SK-N-SH (cell line): ENCODE results near the gene ARFGEF2.

Experiments
- EP300 ChIP-seq, 2 experiments: IDR thresholded peaks; 2 replicates each; pipeline versions ENCODE4 v1.4.0 to v1.6.1; 2012; ENCODE audit warnings: borderline replicate concordance in 1 of 2, low read depth in 1 of 2, low read length in 1 of 2
- FOSL2 ChIP-seq: IDR thresholded peaks from 2 replicates; pipeline ENCODE4 v1.4.0; 2012; ENCODE audit warnings: low read depth, mild to moderate bottlenecking, moderate library complexity, borderline replicate concordance
- TF ChIP-seq, protein P1 (sequence below): IDR thresholded peaks from 2 replicates; pipeline ENCODE4; 2012
- TF ChIP-seq, protein P2 (sequence below): fragments of 200-600 bp; sonication (generic); IDR thresholded peaks from 2 replicates; pipeline ENCODE4 v1.6.1; 2017; ENCODE audit warnings: antibody characterized with exemption, mild to moderate bottlenecking, moderate library complexity

DNA sequence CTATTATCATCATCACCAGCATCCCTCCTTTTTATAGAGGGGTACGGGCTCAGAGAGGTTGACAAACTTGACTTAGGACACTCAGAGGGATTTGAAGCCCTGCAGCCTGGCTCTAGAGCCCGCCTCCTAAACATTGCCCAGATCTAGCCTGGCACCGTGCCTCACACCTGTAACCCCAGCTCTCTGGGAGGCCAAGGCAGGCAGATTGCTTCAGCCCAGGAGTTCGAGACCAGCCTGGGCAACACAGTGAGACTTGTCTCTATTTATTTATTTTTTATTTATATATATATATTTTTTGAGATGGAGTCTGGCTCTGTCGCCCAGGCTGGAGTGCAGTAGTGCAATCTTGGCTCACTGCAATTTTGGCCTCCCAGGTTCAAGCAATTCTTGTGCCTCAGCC, 118.3 kb downstream of the ARFGEF2 start:
- TF ChIP-seq EP300 (IDR thresholded peaks at IDR 0.05; ENCODE audit: borderline replicate concordance in 1 of 2, low read depth in 1 of 2, low read length in 1 of 2) (no peak), FOSL2 (no peak)
- TF ChIP-seq, protein P1, sequence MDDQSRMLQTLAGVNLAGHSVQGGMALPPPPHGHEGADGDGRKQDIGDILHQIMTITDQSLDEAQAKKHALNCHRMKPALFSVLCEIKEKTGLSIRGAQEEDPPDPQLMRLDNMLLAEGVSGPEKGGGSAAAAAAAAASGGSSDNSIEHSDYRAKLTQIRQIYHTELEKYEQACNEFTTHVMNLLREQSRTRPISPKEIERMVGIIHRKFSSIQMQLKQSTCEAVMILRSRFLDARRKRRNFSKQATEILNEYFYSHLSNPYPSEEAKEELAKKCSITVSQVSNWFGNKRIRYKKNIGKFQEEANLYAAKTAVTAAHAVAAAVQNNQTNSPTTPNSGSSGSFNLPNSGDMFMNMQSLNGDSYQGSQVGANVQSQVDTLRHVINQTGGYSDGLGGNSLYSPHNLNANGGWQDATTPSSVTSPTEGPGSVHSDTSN, result no peak
- TF ChIP-seq, protein P2, sequence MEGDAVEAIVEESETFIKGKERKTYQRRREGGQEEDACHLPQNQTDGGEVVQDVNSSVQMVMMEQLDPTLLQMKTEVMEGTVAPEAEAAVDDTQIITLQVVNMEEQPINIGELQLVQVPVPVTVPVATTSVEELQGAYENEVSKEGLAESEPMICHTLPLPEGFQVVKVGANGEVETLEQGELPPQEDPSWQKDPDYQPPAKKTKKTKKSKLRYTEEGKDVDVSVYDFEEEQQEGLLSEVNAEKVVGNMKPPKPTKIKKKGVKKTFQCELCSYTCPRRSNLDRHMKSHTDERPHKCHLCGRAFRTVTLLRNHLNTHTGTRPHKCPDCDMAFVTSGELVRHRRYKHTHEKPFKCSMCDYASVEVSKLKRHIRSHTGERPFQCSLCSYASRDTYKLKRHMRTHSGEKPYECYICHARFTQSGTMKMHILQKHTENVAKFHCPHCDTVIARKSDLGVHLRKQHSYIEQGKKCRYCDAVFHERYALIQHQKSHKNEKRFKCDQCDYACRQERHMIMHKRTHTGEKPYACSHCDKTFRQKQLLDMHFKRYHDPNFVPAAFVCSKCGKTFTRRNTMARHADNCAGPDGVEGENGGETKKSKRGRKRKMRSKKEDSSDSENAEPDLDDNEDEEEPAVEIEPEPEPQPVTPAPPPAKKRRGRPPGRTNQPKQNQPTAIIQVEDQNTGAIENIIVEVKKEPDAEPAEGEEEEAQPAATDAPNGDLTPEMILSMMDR, result no peak
